Chondrocyte (in vitro differentiated cells): ENCODE measurements around the gene MBNL2. TPM values are rescaled to one million over a fixed set of nuclear protein-coding genes. Genes with fewer than 3 reads are reported as not detected.

Source experiments
- DNase-seq: peaks from one replicate; pipeline ENCODE4 v3.0.0; 2021; ENCODE audit warnings: mixed read lengths, low spot score
- H3K27ac Mint-ChIP-seq: one replicate; pipeline ENCODE4 v1.8.0; 2021; ENCODE audit warnings: mild to moderate bottlenecking, moderate library complexity, mixed read lengths; ENCODE audit not compliant: unreplicated experiment
- H3K27me3 Mint-ChIP-seq: 2 replicates; pipeline ENCODE4 v1.8.0; 2021; ENCODE audit warnings: low read depth, mixed read lengths
- H3K36me3 Mint-ChIP-seq: 2 replicates; pipeline ENCODE4 v1.8.0; 2021; ENCODE audit warnings: low read depth, mixed read lengths
- H3K4me1 Mint-ChIP-seq: 2 replicates; pipeline ENCODE4 v1.8.0; 2021; ENCODE audit warnings: low read depth, mild to moderate bottlenecking, mixed read lengths
- H3K4me3 Mint-ChIP-seq: one replicate; pipeline ENCODE4 v1.8.0; 2021; ENCODE audit warnings: mild to moderate bottlenecking, moderate library complexity, mixed read lengths; ENCODE audit not compliant: unreplicated experiment
- H3K9me3 Mint-ChIP-seq: 2 replicates; pipeline ENCODE4 v1.8.0; 2021; ENCODE audit warnings: low read depth, mixed read lengths
- total RNA-seq: library from RNA; stranded (reverse); gene quantifications from 3 replicates; pipeline ENCODE4 v1.2.1, GENCODE V29; 2021
- TF ChIP-seq, protein P1 (sequence below): fragments of 200-600 bp; sonication (generic); IDR thresholded peaks from 2 replicates; pipeline ENCODE4 v1.5.0; 2021; ENCODE audit warnings: antibody characterized with exemption, mild to moderate bottlenecking, moderate library complexity

Gene MBNL2
- total RNA-seq, 1 donor from 2014 or later, result 41.3 TPM

DNA sequence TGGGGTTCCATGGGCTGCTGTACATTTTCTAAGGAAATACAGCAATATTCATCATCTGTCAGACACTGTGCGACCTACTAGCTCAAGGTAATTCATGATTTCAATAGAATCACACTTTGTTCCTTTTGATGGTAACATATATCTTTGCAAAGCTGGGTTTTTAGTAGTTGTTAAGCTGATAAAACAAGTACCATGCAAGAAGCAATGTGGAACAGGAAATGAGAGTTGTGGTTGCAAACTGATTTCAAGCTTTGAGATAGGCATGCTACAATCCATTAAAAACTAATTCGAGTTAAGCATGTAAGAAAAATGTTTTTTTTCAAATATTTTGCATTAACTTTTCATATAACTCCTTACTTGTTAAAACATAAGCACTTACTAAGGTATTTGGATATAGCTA is 6.8 kb upstream of the MBNL2 start:
- Mint-ChIP-seq H3K4me1 (peaks cover 8% of the 10 kb centered on the region), H3K4me3 (no peak overlapping the region)

DNA sequence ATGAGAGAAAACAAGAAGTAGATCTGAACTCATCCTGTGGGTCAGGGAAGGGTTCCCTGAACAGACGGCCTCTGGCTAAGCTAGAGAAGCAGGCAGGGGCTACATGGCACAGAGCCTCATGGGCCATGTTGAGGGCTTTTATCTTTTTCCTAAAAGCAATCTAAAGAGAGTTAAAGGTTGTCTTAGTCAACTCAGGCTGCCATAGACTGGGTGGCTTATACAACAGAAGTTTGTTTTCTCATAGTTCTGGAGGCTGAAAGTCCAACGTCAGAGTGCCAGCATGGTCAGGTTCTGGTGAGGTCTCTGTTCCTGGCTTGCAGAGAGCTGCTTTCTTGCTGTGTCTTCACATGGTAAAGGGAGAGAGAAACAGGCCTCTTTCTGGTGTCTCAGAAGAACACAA is 2.9 kb upstream of the MBNL2 start:
- Mint-ChIP-seq H3K4me1 (peaks cover 7% of the 10 kb centered on the region), H3K36me3 (no peaks in the 10 kb centered on the region), H3K27ac (no peak overlapping the region), H3K27me3 (no peaks in the 10 kb centered on the region), H3K9me3 (no peaks in the 10 kb centered on the region), H3K4me3 (no peak overlapping the region)
- no peak for DNase-seq
- TF ChIP-seq, protein P1, sequence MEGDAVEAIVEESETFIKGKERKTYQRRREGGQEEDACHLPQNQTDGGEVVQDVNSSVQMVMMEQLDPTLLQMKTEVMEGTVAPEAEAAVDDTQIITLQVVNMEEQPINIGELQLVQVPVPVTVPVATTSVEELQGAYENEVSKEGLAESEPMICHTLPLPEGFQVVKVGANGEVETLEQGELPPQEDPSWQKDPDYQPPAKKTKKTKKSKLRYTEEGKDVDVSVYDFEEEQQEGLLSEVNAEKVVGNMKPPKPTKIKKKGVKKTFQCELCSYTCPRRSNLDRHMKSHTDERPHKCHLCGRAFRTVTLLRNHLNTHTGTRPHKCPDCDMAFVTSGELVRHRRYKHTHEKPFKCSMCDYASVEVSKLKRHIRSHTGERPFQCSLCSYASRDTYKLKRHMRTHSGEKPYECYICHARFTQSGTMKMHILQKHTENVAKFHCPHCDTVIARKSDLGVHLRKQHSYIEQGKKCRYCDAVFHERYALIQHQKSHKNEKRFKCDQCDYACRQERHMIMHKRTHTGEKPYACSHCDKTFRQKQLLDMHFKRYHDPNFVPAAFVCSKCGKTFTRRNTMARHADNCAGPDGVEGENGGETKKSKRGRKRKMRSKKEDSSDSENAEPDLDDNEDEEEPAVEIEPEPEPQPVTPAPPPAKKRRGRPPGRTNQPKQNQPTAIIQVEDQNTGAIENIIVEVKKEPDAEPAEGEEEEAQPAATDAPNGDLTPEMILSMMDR, result no peak

More for the DNA sequence above, 6.8 kb upstream of the MBNL2 start:
- no peaks in the 10 kb centered on the region for H3K27me3 Mint-ChIP-seq
- TF ChIP-seq, protein P1, result no peak
- DNase-seq, result no peak
- H3K27ac Mint-ChIP-seq, result no peak overlapping the region
- no peaks in the 10 kb centered on the region for H3K9me3 Mint-ChIP-seq
- H3K36me3 Mint-ChIP-seq, result no peaks in the 10 kb centered on the region

DNA sequence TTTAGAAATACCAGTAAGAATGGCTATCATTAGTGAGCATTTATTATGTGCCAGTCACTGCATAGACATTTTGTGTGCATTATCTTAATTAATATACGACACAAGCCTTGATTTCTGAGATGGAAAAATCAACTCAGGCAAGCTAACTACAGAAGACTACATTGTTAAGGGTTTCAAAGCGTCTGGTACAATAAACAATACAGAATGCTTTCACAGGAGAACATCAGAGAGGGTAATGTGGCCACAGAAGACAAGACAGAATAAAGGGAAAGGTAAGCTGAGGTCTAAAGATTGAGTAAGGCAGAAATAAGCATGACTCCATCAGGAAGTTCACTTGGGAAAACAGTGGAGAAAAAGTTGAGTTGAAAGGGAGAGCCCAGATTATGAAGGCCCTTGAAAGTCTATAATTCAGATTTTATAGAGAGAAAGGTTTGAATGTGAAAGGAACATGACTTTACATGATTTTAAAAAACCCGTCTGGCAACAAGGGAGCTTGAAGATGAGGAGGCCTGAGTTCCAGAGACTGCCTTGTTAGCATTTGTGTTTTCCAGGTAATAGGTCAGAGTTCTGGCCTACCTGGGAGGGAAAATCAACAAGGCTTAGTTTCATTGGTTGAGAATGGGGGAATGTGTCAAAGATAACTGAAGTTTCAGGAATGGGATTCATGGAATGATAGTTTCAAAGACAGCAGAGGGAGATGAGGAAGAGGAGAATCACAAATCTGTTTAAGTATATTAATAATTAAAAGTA is 1.8 kb upstream of the MBNL2 start:
- DNase-seq, result no peak
- TF ChIP-seq, protein P1, result no peak
- no peak overlapping the region for H3K4me3 Mint-ChIP-seq
- peaks cover 18% of the 10 kb centered on the region for H3K4me1 Mint-ChIP-seq
- no peaks in the 10 kb centered on the region for H3K36me3 Mint-ChIP-seq
- no peak overlapping the region for H3K27ac Mint-ChIP-seq
- H3K27me3 Mint-ChIP-seq, result no peaks in the 10 kb centered on the region
- no peaks in the 10 kb centered on the region for H3K9me3 Mint-ChIP-seq

DNA sequence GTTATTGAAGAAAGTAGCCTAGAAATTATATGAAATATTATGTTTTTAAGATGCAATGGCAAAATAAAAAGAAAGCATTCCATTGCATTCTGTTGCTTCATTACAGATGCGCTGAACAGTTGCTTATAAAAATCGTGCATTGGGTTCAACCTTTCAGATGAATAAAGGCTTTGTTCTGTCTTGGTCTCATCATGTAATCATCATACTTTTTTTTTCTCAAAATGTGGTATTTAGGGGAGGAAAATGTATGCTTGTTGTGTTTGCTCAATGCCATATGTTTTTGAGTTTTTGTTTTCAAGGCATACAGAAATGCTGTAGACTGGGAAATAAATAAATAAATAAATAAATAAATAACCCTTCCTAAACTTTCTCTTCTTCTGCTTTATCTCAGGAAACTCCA is 1.1 kb upstream of the MBNL2 start:
- Mint-ChIP-seq H3K36me3 (no peaks in the 10 kb centered on the region), H3K4me1 (peaks cover 25% of the 10 kb centered on the region), H3K27me3 (no peaks in the 10 kb centered on the region), H3K9me3 (no peaks in the 10 kb centered on the region), H3K4me3 (no peak overlapping the region), H3K27ac (no peak overlapping the region)
- DNase-seq, result no peak
- TF ChIP-seq, protein P1, result no peak

DNA sequence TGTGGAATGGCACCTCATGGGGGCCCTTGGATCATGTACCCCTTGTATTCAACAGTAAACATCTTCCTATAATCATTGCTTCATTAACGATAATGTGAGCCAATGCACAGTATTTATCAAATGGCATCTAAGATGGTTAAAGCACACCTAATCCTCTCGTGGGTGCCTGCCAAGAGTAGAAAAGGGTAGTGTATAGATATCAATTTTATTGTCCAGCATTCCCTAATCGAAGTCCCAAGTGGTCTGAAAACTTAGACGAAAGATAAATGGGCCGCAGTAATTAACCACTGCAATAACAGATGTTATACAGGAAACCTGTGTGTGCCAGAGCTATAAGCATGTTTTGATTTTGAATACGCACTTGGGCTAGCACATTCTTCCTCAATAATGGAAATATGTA is 667 bp upstream of the MBNL2 start:
- Mint-ChIP-seq H3K27me3 (no peaks in the 10 kb centered on the region), H3K27ac (no peak overlapping the region), H3K36me3 (no peaks in the 10 kb centered on the region), H3K4me1 (peaks cover 27% of the 10 kb centered on the region), H3K4me3 (no peak overlapping the region), H3K9me3 (no peaks in the 10 kb centered on the region)
- TF ChIP-seq, protein P1, result no peak
- no peak for DNase-seq
